COLO829 (cell line): ENCODE measurements around the gene MYLK4.
A peak's percentile ranks its signal among the peaks of the same experiment; 100 is the strongest.

Experiments used
- DNase-seq: peaks from one replicate; pipeline ENCODE4 v3.0.0; 2012; ENCODE audit warnings: low spot score

MYLK4 gene

GRCh38 chr6:2695454-2696095 lies 55.1 kb downstream of the MYLK4 start:
- peak; percentile 61 for DNase-seq

GRCh38 chr6:2693231-2693630 lies 57.5 kb downstream of the MYLK4 start:
- DNase-seq = peak; percentile 91

- peak; percentile 95 for DNase-seq
Measured at GRCh38 chr6:2688401-2689064, 62.2 kb downstream of the MYLK4 start.

- no peak for DNase-seq
Measured at GRCh38 chr6:2687456-2687855, 63.3 kb downstream of the MYLK4 start.

- DNase-seq = no peak
Measured at GRCh38 chr6:2686515-2686914, 64.2 kb downstream of the MYLK4 start.

GRCh38 chr6:2684766-2685754 lies 65.7 kb downstream of the MYLK4 start:
- DNase-seq = no peak

GRCh38 chr6:2684103-2684749 lies 66.5 kb downstream of the MYLK4 start:
- peak; percentile 21 for DNase-seq

GRCh38 chr6:2680264-2680922 lies 70.3 kb downstream of the MYLK4 start:
- no peak for DNase-seq

GRCh38 chr6:2677080-2677593 lies 73.6 kb downstream of the MYLK4 start:
- DNase-seq = no peak

GRCh38 chr6:2676048-2676447 lies 74.7 kb downstream of the MYLK4 start:
- DNase-seq = no peak

- no peak for DNase-seq
Measured at GRCh38 chr6:2674857-2675256, 75.9 kb downstream of the MYLK4 start.

GRCh38 chr6:2669067-2669700 lies 81.5 kb downstream of the MYLK4 start:
- no peak for DNase-seq

- DNase-seq = no peak
Measured at GRCh38 chr6:2667617-2668016, 83.1 kb downstream of the MYLK4 start.

- no peak for DNase-seq
Measured at GRCh38 chr6:2666906-2667575, 83.7 kb downstream of the MYLK4 start.

GRCh38 chr6:2665146-2666070 lies 85.3 kb downstream of the MYLK4 start:
- no peak for DNase-seq

GRCh38 chr6:2663123-2663522 lies 87.6 kb downstream of the MYLK4 start:
- no peak for DNase-seq

- no peak for DNase-seq
Measured at GRCh38 chr6:2661651-2662050, 89.1 kb downstream of the MYLK4 start.

- DNase-seq = no peak
Measured at GRCh38 chr6:2659882-2660281, 90.8 kb downstream of the MYLK4 start.

GRCh38 chr6:2659381-2659780 lies 91.3 kb downstream of the MYLK4 start:
- no peak for DNase-seq
